Fibroblast of skin of abdomen (primary cell): ENCODE results near the gene HIVEP1.
A peak's percentile ranks its signal among the peaks of the same experiment; 100 is the strongest.

Experiments used
- DNase-seq: peaks from one replicate; pipeline ENCODE4 v3.0.0-alpha.2; 2013

The HIVEP1 gene

GRCh38 chr6:11994875-11995461, 17.1 kb upstream of the HIVEP1 start:
- peak; percentile 24 for DNase-seq

DNA sequence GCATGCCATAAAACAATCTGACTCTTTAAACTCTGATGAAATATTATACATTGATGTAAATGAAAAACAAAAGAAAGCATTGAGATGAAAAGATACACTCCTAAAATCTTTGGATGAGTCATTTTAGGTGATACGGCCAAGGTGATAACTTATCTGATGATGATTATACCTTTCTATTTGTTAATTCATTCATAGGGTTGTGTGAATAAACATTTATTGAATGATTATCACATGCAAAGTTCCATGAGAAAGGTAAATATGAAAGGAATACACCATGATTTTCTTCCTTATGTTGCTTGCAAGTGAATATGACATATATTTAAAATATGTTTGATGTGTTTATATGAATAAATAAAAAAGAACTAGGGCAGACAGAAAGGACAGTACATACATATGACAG, 15.4 kb upstream of the HIVEP1 start:
- DNase-seq: no peak

GRCh38 chr6:11999246-11999645, 12.9 kb upstream of the HIVEP1 start:
- DNase-seq: peak; percentile 55

GRCh38 chr6:12000174-12000573, 11.9 kb upstream of the HIVEP1 start:
- DNase-seq: no peak

- DNase-seq: no peak
Measured at GRCh38 chr6:12001004-12001705, 11.0 kb upstream of the HIVEP1 start.

GRCh38 chr6:12001706-12002435, 10.2 kb upstream of the HIVEP1 start:
- no peak for DNase-seq

DNA sequence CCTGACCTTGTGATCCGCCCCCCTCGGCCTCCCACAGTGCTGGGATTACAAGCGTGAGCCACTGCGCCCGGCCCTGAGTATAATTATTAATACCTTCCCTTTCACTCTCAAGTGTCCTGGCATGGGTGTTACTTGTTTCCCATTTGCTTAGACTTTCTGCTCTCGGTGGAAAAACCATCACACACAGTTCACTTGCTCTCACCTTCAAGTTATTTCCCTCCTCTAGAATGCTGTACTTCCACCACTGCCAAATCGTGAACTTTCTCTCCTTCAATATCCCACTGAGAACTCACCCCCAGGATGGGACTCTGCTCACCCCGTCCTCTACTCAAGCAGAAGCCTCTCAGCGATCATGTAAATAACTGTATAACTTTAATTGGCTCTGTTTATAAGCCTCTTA, 4.6 kb upstream of the HIVEP1 start:
- no peak for DNase-seq

- no peak for DNase-seq
Measured at GRCh38 chr6:12007887-12008286, 4.2 kb upstream of the HIVEP1 start.

DNA sequence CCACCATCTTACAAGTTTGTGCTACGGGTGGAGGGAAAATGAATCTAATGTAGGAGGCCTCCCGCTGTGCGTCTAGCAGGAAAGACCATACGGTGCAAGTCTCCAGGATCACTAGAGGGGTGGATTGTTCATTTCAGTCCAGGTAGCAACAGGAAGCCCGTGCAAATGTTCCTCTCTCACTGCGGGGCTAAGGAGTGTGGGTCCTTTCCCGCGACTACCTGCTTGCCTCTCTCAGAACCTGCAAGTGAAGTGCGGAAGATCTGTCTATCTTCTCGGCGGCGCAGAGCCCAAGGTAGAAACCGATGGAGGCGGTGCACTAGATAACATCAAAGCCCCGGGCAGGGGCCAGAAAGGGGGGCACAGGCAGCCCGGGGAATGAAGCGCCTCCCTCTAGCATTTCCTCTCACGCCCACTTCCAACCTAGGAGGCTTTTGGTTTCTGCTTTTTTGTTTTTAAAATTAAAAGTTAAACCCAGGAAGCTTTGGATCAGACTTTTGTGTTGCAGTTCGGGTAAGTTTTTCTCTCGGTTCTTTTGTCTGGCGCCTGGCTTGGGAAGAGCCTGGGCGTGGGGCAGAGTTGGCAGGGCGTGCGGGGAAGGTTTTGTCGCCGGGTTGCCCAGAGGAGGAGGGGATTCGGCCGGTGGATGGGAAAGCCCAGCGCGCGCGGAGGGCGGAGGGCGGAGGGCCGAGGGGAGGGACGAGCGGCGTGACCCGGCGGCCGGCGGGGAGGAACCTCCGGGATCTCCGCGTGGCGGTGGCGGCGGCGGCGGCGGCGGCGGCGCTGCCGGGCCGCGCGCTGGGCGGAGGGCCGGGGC, 3.5 kb upstream of the HIVEP1 start:
- peak; percentile 73 for DNase-seq

- DNase-seq: no peak
Measured at GRCh38 chr6:12009180-12009685, 2.9 kb upstream of the HIVEP1 start.

DNA sequence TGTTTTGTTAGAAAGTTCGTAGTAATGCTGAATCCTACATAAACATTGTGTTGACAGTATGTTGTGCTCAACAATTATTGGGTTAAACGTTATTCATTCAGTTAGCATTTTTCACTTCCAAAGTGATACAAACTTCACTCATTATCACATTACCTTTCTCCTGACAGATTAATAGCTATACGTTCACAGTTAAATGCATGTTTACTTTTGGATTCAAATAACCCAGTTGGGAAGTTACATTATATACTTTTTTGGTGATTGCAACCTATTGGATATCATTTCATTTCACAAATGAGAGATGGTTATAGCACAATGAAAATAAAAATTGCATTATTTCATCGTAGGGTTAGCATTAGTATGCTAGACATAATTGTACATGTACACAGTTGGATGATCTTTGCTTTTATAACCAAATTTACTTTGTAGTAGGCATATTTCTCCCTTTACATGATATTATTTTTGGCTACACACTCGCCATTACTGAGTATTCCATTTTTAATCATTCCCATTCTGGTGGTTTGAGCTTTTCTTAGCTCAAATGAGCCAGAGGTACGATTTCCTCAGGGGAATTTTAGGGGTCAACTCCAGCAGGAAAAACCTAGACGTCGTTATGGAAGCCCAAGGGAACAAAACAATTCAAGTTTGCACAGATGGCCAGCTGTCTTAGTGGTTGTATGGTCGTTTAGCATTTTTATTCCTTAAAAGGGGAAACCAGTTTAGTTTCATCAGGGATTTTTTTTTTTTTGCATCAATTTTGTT, 2.1 kb upstream of the HIVEP1 start:
- peak; percentile 78 for DNase-seq

- no peak for DNase-seq
Measured at GRCh38 chr6:12010635-12011275, 1.4 kb upstream of the HIVEP1 start.

DNA sequence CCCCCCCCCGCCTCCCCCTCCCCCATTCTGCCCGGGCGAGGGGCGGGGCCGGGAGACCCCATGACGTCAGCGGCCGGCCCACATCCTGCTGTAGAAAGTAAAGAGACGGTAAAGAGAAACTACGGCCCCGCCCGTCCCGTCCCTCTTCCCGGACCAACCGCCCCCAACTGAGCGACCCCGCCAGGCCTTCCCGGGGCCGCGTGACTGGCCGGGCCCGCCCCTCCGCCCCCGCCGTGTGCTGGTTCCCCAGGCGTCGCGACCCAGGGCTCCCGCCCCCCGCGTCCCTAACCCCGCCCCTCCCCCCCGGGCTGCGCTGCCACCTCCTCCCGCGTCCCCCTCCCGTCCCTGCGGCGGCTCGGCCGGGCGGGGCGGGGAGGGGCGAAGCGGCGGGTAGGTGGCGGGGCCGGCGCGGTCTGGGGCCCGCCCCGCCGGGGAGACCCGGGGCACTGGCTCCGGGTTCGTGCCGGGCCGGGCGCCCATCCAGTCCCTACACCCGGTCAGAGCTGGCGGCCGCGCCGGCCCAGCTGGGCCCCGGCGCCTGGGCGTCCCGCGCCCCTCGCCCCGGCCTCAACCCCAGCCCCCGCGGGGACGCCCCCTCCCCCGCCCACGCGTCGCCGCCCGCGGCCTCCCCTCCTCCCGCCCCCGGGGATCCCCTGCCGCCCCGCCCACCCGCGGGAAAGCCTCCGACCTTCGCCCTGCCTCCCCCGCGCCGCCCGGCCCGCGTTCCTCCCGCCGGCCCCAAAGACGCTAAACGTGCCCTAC, 655 bp upstream of the HIVEP1 start:
- DNase-seq: peak; percentile 99

GRCh38 chr6:12012558-12013306, 620 bp downstream of the HIVEP1 start:
- peak; percentile 90 for DNase-seq

GRCh38 chr6:12013307-12013719, 1.2 kb downstream of the HIVEP1 start:
- DNase-seq: no peak

DNA sequence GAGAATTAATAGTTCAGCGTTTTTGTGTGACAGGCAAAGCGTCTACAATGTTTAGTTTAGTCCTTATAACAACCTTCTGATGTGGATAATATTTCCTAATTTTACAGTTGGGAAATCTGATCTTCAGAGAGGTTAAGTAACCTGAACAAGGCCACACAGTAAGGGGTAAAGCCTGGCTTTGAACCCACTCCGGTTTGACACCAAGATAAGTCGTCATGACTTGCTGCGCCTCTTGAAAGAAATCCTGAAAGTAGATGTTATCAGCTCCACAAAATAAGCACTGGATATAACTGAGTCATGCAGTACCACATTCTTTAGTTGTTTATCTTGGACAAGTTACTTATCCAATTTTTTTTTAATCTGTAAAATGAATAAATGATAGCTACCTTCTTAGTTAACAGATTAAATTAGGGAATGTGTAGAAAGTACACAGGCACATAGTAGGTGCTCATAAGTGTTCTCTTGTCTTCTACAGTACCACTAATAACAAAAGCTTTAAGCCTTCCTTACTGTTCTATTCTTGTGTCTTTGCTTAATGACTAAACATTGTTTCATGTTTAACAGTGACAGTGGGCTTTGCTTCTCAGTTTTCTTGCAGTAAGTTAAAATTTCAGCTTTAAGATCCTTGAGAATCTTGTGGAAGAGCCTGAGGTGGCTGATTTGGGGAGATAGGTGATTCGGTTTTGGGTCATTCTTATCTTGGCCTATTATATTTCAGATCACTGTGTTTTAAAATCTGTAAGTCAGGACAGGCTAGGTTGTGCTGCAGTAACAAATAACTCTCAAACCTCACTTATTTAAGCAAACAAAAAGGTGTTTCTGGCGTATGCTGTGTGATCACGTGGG, 2.1 kb downstream of the HIVEP1 start:
- DNase-seq: peak; percentile 70

DNA sequence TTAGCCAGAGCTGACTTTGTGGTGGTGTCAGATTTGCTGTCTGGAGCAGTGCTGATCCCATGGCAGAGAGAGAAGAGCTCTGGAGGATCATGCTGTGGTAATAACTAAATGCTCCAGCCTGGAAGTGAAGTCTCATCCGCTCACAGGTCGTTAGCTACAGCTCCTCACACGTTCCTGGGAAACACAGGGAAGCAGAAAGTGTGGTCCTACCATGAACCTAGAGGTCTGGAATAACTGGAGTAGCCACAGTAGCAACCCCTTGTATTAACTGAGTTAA, 2.7 kb downstream of the HIVEP1 start:
- no peak for DNase-seq

GRCh38 chr6:12017263-12017662, 5.2 kb downstream of the HIVEP1 start:
- DNase-seq: no peak

DNA sequence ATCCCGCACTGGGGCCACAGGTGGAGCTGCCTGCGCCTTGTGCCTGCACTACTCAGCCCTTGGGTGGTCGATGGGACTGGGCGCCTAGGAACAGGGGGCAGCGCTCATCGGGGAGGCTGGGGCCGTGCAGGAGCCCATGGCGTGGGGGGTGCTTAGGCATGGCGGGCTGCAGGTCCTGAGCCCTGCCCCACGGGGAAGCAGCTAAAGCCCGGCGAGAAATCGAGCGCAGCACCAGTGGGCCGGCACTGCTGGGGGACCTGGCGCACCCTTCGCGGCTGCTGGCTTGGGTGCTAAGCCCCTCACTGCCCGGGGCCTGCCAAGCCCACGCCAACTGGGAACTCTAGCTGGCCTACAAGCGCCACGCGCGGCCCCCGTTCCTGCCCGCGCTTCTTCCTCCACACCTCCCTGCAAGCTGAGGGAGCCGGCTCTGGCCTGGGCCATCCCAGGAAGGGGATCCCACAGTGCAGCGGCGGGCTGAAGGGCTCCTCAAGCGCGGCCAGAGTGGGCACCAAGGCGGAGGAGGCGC, 5.8 kb downstream of the HIVEP1 start:
- DNase-seq: no peak
